Measurements from ENCODE around the gene CKM.
"Not testable (repeated sequence)": the region's sequence is repeated elsewhere in the genome, so short reads cannot be mapped to it uniquely, and the experiment has no call there.

The CKM gene

GRCh38 chr19:45348367-45349125 lies 25.9 kb upstream of the CKM start:
- DNase-seq = no peak

- no peak for DNase-seq
These were observed 25.1 kb upstream of the CKM start for GRCh38 chr19:45347570-45348366.

- DNase-seq = no peak
These were observed 23.8 kb upstream of the CKM start for GRCh38 chr19:45346449-45346848.

- no peak for DNase-seq
These were observed 22.8 kb upstream of the CKM start for GRCh38 chr19:45345506-45345860.

GRCh38 chr19:45344621-45345505 lies 22.2 kb upstream of the CKM start:
- DNase-seq = no peak

- DNase-seq = no peak
These were observed 20.2 kb upstream of the CKM start for GRCh38 chr19:45342911-45343310.

GRCh38 chr19:45340899-45341453 lies 18.3 kb upstream of the CKM start:
- DNase-seq = no peak

GRCh38 chr19:45340232-45340898 lies 17.7 kb upstream of the CKM start, which contains the start of gene KLC3:
KLC3 (plus strand) TSS chr19:45340750; CDS start chr19:45345542, 4,792 bp downstream.
- no peak for DNase-seq

- no peak for DNase-seq
These were observed 17.0 kb upstream of the CKM start for GRCh38 chr19:45339629-45340028.

- no peak for DNase-seq
These were observed 14.1 kb upstream of the CKM start for GRCh38 chr19:45336696-45337251.

- not testable (repeated sequence) for DNase-seq
These were observed 12.2 kb upstream of the CKM start for GRCh38 chr19:45334881-45335280.

GRCh38 chr19:45333609-45334303 lies 11.1 kb upstream of the CKM start:
- no peak for DNase-seq

- DNase-seq = no peak
These were observed 8.7 kb upstream of the CKM start for GRCh38 chr19:45331411-45331810.

GRCh38 chr19:45327404-45328143 lies 4.9 kb upstream of the CKM start:
- DNase-seq = no peak

- no peak for DNase-seq
These were observed 1.8 kb upstream of the CKM start for GRCh38 chr19:45324349-45324907.

GRCh38 chr19:45323671-45324081 lies 1.0 kb upstream of the CKM start:
- no peak for DNase-seq

GRCh38 chr19:45322311-45322710 lies 364 bp downstream of the CKM start:
- DNase-seq = no peak

- no peak for DNase-seq
These were observed 827 bp downstream of the CKM start for GRCh38 chr19:45321848-45322247.

GRCh38 chr19:45320997-45321775 lies 1.5 kb downstream of the CKM start:
- no peak for DNase-seq
